IMR-90 (cell line): ENCODE measurements around the gene SHISAL1. TPM values are rescaled to one million over a fixed set of nuclear protein-coding genes. Genes with fewer than 3 reads are reported as not detected.
A peak's percentile ranks its signal among the peaks of the same experiment; 100 is the strongest.

Source experiments
- ATAC-seq: fragments of 200-7000 bp; cut with Tn5 transposase; 2 replicates; pipeline ENCODE4 v1.9.1; 2020; ENCODE audit warnings: low read depth, mild to moderate bottlenecking, moderate library complexity
- BruUV-seq: library from RNA; stranded (reverse); fragments of 400-500 nt; replicated peaks from 2 replicates; lab custom pipeline; 2021; lab: Mats Ljungman, UMichigan
- CTCF ChIA-PET: fragments of 300-600 bp; formaldehyde crosslinking; extraction: SDS; loops from one replicate; lab custom pipeline; 2021; ENCODE audit warnings: antibody characterized with exemption; lab: Yijun Ruan, JAX
- POLR2A ChIA-PET: fragments of 300-600 bp; sonication (Branson Sonifier 250); formaldehyde crosslinking; loops from one replicate; lab custom pipeline; 2022; ENCODE audit warnings: antibody characterized with exemption; ENCODE audit not compliant: unreplicated experiment; lab: Charles Lee
- DNase-seq: peaks from one replicate; pipeline ENCODE4 v3.0.0; 2013
- H2AFZ ChIP-seq: replicated peaks from 2 replicates; pipeline ENCODE3; 2013; ENCODE audit warnings: low read length, mild to moderate bottlenecking; ENCODE audit not compliant: poor library complexity
- H2AK5ac ChIP-seq: 2 replicates; pipeline ENCODE4 v1.6.1; 2013; ENCODE audit warnings: low read depth, low read length, inconsistent platforms
- H2AK9ac ChIP-seq: replicated peaks from 2 replicates; pipeline ENCODE3; 2013; ENCODE audit warnings: mild to moderate bottlenecking, low read depth, low read length, moderate library complexity; ENCODE audit not compliant: poor library complexity
- H2BK120ac ChIP-seq: 2 replicates; pipeline ENCODE4 v1.6.1; 2013; ENCODE audit warnings: low read depth, low read length, inconsistent platforms
- H2BK15ac ChIP-seq: 3 replicates; pipeline ENCODE4 v1.6.1; 2013; ENCODE audit warnings: low read depth, low read length, inconsistent platforms
- H2BK20ac ChIP-seq: 2 replicates; pipeline ENCODE4 v1.6.1; 2013; ENCODE audit warnings: low read depth, mild to moderate bottlenecking, inconsistent platforms, low read length, moderate library complexity
- H2BK5ac ChIP-seq: 2 replicates; pipeline ENCODE4 v1.6.1; 2013; ENCODE audit warnings: mild to moderate bottlenecking, low read depth, low read length, inconsistent platforms; ENCODE audit not compliant: poor library complexity, severe bottlenecking
- H3K14ac ChIP-seq: replicated peaks from 2 replicates; pipeline ENCODE4 v1.6.1; 2013; ENCODE audit warnings: low read depth, low read length, inconsistent platforms
- H3K18ac ChIP-seq: 2 replicates; pipeline ENCODE4 v1.6.1; 2013; ENCODE audit warnings: low read depth, low read length, control low read depth
- H3K23ac ChIP-seq: 2 replicates; pipeline ENCODE4 v1.6.1; 2013; ENCODE audit warnings: low read depth, low read length, inconsistent platforms
- H3K27ac ChIP-seq: 2 replicates; pipeline ENCODE4 v1.5.1; 2013; ENCODE audit warnings: mild to moderate bottlenecking, control low read depth, low read length; ENCODE audit not compliant: insufficient read depth
- H3K27me3 ChIP-seq: 2 replicates; pipeline ENCODE4 v1.6.1; 2013; ENCODE audit warnings: low read length; ENCODE audit not compliant: control insufficient read depth, insufficient read depth
- H3K36me3 ChIP-seq: 2 replicates; pipeline ENCODE4 v1.6.1; 2013; ENCODE audit warnings: low read length, mixed read lengths; ENCODE audit not compliant: control insufficient read depth, insufficient read depth
- H3K4ac ChIP-seq: 2 replicates; pipeline ENCODE4 v1.6.1; 2013; ENCODE audit warnings: low read depth, low read length, inconsistent platforms
- H3K4me1 ChIP-seq: 2 replicates; pipeline ENCODE4 v1.6.1; 2013; ENCODE audit warnings: low read length, mixed read lengths; ENCODE audit not compliant: control insufficient read depth, insufficient read depth
- H3K4me2 ChIP-seq: 2 replicates; pipeline ENCODE4 v1.6.1; 2013; ENCODE audit warnings: low read depth, mild to moderate bottlenecking, control low read depth, low read length, moderate library complexity
- H3K4me3 ChIP-seq: 2 replicates; pipeline ENCODE4 v1.5.1; 2013; ENCODE audit warnings: low read depth, mild to moderate bottlenecking, control low read depth, low read length, moderate library complexity; ENCODE audit not compliant: insufficient read depth
- H3K56ac ChIP-seq: 2 replicates; pipeline ENCODE4 v1.6.1; 2013; ENCODE audit warnings: low read length, inconsistent platforms; ENCODE audit not compliant: insufficient read depth; ENCODE audit errors: extremely low read depth
- H3K79me1 ChIP-seq, 2 experiments: 2 replicates each; pipeline ENCODE4 v1.6.1; 2013; ENCODE audit warnings: low read length in 2 of 2, inconsistent platforms in 1 of 2, low read depth in 1 of 2
- H3K9ac ChIP-seq: 2 replicates; pipeline ENCODE4 v1.6.1; 2013; ENCODE audit warnings: low read depth, low read length, control low read depth
- H3K9me1 ChIP-seq: 2 replicates; pipeline ENCODE4 v1.6.1; 2013; ENCODE audit warnings: low read length, inconsistent platforms; ENCODE audit not compliant: insufficient read depth
- H3K9me3 ChIP-seq: 2 replicates; pipeline ENCODE4 v1.6.1; 2013; ENCODE audit warnings: low read length; ENCODE audit not compliant: control insufficient read depth, insufficient read depth
- H4K20me1 ChIP-seq: 2 replicates; pipeline ENCODE4 v1.6.1; 2013; ENCODE audit warnings: low read length, inconsistent platforms; ENCODE audit not compliant: insufficient read depth
- H4K5ac ChIP-seq: 2 replicates; pipeline ENCODE4 v1.6.1; 2013; ENCODE audit warnings: mild to moderate bottlenecking, low read depth, low read length, control low read depth
- H4K8ac ChIP-seq, 2 experiments: 2 replicates each; pipeline ENCODE4 v1.6.1; 2013; ENCODE audit warnings: low read depth in 2 of 2, low read length in 2 of 2, control low read depth in 1 of 2, inconsistent platforms in 1 of 2
- H4K91ac ChIP-seq: 2 replicates; pipeline ENCODE4 v1.6.1; 2013; ENCODE audit warnings: low read depth, low read length, inconsistent platforms; ENCODE audit not compliant: insufficient read depth
- BHLHE40 ChIP-seq: fragments of 150-350 bp; IDR thresholded peaks from 2 replicates; pipeline ENCODE4 v1.6.1; 2016; ENCODE audit warnings: mild to moderate bottlenecking, low read depth, low read length
- CEBPB ChIP-seq: IDR thresholded peaks from 2 replicates; pipeline ENCODE4 v1.6.1; 2012; ENCODE audit warnings: low read depth, low read length, improper control_type of control experiment
- CHD1 ChIP-seq: IDR thresholded peaks from 2 replicates; pipeline ENCODE4 v1.6.1; 2012; ENCODE audit warnings: low read depth, low read length, improper control_type of control experiment
- FOS ChIP-seq: fragments of 150-350 bp; IDR thresholded peaks from 2 replicates; pipeline ENCODE4 v1.6.1; 2016; ENCODE audit warnings: low read depth, low read length
- MAFK ChIP-seq: IDR thresholded peaks from 2 replicates; pipeline ENCODE4 v1.6.1; 2012; ENCODE audit warnings: low read depth, low read length, improper control_type of control experiment
- MAZ ChIP-seq: IDR thresholded peaks from 2 replicates; pipeline ENCODE4 v1.6.1; 2012; ENCODE audit warnings: low read depth, mild to moderate bottlenecking, low read length, improper control_type of control experiment, moderate library complexity, borderline replicate concordance
- MXI1 ChIP-seq: IDR thresholded peaks from 2 replicates; pipeline ENCODE4 v1.6.1; 2012; ENCODE audit warnings: low read depth, mild to moderate bottlenecking, low read length, moderate library complexity, borderline replicate concordance
- NFE2L2 ChIP-seq: fragments of 150-350 bp; IDR thresholded peaks from 2 replicates; pipeline ENCODE4 v1.6.1; 2016; ENCODE audit warnings: low read depth, mild to moderate bottlenecking, low read length
- POLR2A ChIP-seq: IDR thresholded peaks from 2 replicates; pipeline ENCODE4 v1.6.1; 2012; ENCODE audit warnings: mild to moderate bottlenecking, low read depth, low read length
- RAD21 ChIP-seq: IDR thresholded peaks from 2 replicates; pipeline ENCODE4 v1.6.1; 2012; ENCODE audit warnings: low read length, improper control_type of control experiment
- RCOR1 ChIP-seq: IDR thresholded peaks from 2 replicates; pipeline ENCODE4 v1.6.1; 2012; ENCODE audit warnings: mild to moderate bottlenecking, low read length, improper control_type of control experiment; ENCODE audit not compliant: insufficient replicate concordance
- RFX5 ChIP-seq: IDR thresholded peaks from 2 replicates; pipeline ENCODE4 v1.8.0; 2012; ENCODE audit warnings: low read depth, mild to moderate bottlenecking, low read length, moderate library complexity
- SMC3 ChIP-seq: fragments of 150-350 bp; IDR thresholded peaks from 2 replicates; pipeline ENCODE4 v1.6.1; 2016; ENCODE audit warnings: low read depth, mild to moderate bottlenecking, antibody characterized with exemption, low read length, moderate library complexity
- WGBS, 2 experiments: methylation state at CpG; one replicate each; pipeline versions ENCODE4 v1.1.5 to v1.1.7; 2013; ENCODE audit warnings: missing lambda C conversion rate in 2 of 2; ENCODE audit not compliant: insufficient read length in 1 of 2; ENCODE audit errors: extremely low coverage in 2 of 2; 5-methylcytosine and 5-hydroxymethylcytosine counted together
- dilution Hi-C: fragments of 300-500 bp; cut with HindIII; formaldehyde crosslinking; loops from one replicate; pipeline ENCODE4 v1.14.3; 2018; ENCODE audit warnings: low sequenced_read_pairs; ENCODE audit not compliant: unreplicated experiment
- in situ Hi-C: fragments of 300-500 bp; cut with MboI; formaldehyde crosslinking; loops from 3 replicates; pipeline ENCODE4 v1.14.3; 2019; ENCODE audit warnings: low sequenced_read_pairs, inconsistent platforms, mixed read lengths
- intact Hi-C: fragments of 100-400 bp; cut with micrococcal nuclease; formaldehyde crosslinking; loops from 2 replicates; pipeline ENCODE4 v1.10.0; 2022
- polyA plus RNA-seq, 3 experiments: library from polyadenylated mRNA; depleted of rRNA; stranded (reverse); fragments of >200 nt; gene quantifications; 2 replicates each; pipeline ENCODE4 v1.2.3, GENCODE V29; 2012; ENCODE audit warnings: low replicate concordance in 1 of 3
- total RNA-seq: library from RNA; depleted of rRNA; stranded (reverse); fragments of >200 nt; gene quantifications from 2 replicates; pipeline ENCODE4 v1.2.3, GENCODE V29; 2012
- TF ChIP-seq, protein P1 (sequence below): fragments of 150-350 bp; IDR thresholded peaks from 2 replicates; pipeline ENCODE4 v1.6.1; 2016; ENCODE audit warnings: low read depth, mild to moderate bottlenecking, low read length, moderate library complexity, borderline replicate concordance
- TF ChIP-seq, protein P2 (sequence below): fragments of 150-350 bp; IDR thresholded peaks from 2 replicates; pipeline ENCODE4 v1.6.1; 2017; ENCODE audit warnings: mild to moderate bottlenecking, antibody characterized with exemption, low read length, low read depth
- TF ChIP-seq, protein P3 (sequence below): conservative IDR thresholded peaks from 2 replicates; pipeline ENCODE4 v1.5.1; 2012; ENCODE audit warnings: mild to moderate bottlenecking, low read depth, low read length, improper control_type of control experiment

SHISAL1 gene
- total and polyA plus RNA-seq, 2 of the 4 experiments (the other 2 are of a cell fraction) = 1.0 to 1.4 TPM

DNA sequence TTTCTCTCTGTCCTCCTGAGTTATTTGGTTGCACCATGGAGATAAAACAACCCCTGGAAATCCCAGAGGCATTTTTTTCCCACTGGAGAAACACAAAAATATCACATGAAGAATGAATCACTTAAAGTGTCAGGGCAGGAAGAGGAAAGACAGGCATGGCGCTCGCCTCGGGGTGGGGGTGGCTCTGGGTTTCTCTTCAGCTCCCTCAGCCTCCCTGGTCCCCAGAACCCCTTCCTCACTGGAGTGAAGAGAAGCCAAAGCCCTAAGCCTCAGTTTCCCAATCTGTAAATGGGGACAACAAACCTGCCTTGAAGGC is 938 bp downstream of the SHISAL1 start:
- Histone ChIP-seq H4K91ac (no peak overlapping the region), H2BK20ac (no peak overlapping the region), H2AFZ (no peak overlapping the region), H2BK15ac (no peak overlapping the region), H3K23ac (no peak overlapping the region), H3K79me1 (no peaks in the 10 kb centered on the region), H2AK5ac (no peak overlapping the region), H3K27me3 (no peaks in the 10 kb centered on the region), H3K56ac (no peak overlapping the region), H3K4me3 (no peak overlapping the region), H3K9me1 (peaks cover 21% of the 10 kb centered on the region; the same call in 1 of the 2 replicates), H3K4me1 (peaks cover 18% of the 10 kb centered on the region), H3K27ac (no peak overlapping the region), H3K4me2 (peak overlapping the region; percentile 43; the same call in 1 of the 2 replicates), H3K9me3 (no peaks in the 10 kb centered on the region), H4K5ac (peak overlapping the region; percentile 38; the same call in 1 of the 2 replicates), H3K14ac (0 out of 2 replicates have a peak overlapping the region, but pooled peaks have one; percentile 17), H2BK5ac (no peak overlapping the region), H3K9ac (no peak overlapping the region), H2AK9ac (peak overlapping the region; percentile 3), H2BK120ac (no peak overlapping the region; the same call in 1 of the 2 replicates), H3K18ac (0 out of 2 replicates have a peak overlapping the region, but pooled peaks have one; percentile 42), H3K36me3 (no peaks in the 10 kb centered on the region), H3K4ac (peak overlapping the region; percentile 51), H4K8ac (no peak overlapping the region; a peak in 1 of 4 replicates), H4K20me1 (no peaks in the 10 kb centered on the region)
- DNase-seq = peak; percentile 73
- ATAC-seq = no peak
- TF ChIP-seq, protein P1, sequence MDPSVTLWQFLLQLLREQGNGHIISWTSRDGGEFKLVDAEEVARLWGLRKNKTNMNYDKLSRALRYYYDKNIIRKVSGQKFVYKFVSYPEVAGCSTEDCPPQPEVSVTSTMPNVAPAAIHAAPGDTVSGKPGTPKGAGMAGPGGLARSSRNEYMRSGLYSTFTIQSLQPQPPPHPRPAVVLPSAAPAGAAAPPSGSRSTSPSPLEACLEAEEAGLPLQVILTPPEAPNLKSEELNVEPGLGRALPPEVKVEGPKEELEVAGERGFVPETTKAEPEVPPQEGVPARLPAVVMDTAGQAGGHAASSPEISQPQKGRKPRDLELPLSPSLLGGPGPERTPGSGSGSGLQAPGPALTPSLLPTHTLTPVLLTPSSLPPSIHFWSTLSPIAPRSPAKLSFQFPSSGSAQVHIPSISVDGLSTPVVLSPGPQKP = no peak
- TF ChIP-seq, protein P2, sequence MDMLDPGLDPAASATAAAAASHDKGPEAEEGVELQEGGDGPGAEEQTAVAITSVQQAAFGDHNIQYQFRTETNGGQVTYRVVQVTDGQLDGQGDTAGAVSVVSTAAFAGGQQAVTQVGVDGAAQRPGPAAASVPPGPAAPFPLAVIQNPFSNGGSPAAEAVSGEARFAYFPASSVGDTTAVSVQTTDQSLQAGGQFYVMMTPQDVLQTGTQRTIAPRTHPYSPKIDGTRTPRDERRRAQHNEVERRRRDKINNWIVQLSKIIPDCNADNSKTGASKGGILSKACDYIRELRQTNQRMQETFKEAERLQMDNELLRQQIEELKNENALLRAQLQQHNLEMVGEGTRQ = no peak
- TF ChIP-seq MXI1 = no peak
- TF ChIP-seq CEBPB = 0 out of 2 replicates have a peak, but pooled peaks have one; percentile 11
- 0 out of 2 replicates have a peak, but pooled peaks have one; percentile 6 for TF ChIP-seq SMC3
- no peak for TF ChIP-seq BHLHE40
- TF ChIP-seq CHD1 = no peak
- TF ChIP-seq MAZ = peak; percentile 27; the same call in 1 of the 2 replicates
- no peak for TF ChIP-seq MAFK
- TF ChIP-seq NFE2L2 = no peak
- TF ChIP-seq RAD21 = no peak; the same call in 1 of the 2 replicates
- no peak for TF ChIP-seq RFX5
- peak; percentile 34; the same call in 1 of the 2 replicates for TF ChIP-seq FOS
- TF ChIP-seq RCOR1 = no peak
- TF ChIP-seq POLR2A = no peak
- TF ChIP-seq, protein P3, sequence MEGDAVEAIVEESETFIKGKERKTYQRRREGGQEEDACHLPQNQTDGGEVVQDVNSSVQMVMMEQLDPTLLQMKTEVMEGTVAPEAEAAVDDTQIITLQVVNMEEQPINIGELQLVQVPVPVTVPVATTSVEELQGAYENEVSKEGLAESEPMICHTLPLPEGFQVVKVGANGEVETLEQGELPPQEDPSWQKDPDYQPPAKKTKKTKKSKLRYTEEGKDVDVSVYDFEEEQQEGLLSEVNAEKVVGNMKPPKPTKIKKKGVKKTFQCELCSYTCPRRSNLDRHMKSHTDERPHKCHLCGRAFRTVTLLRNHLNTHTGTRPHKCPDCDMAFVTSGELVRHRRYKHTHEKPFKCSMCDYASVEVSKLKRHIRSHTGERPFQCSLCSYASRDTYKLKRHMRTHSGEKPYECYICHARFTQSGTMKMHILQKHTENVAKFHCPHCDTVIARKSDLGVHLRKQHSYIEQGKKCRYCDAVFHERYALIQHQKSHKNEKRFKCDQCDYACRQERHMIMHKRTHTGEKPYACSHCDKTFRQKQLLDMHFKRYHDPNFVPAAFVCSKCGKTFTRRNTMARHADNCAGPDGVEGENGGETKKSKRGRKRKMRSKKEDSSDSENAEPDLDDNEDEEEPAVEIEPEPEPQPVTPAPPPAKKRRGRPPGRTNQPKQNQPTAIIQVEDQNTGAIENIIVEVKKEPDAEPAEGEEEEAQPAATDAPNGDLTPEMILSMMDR = no peak
- ChIA-PET CTCF (no interaction called here), POLR2A (no interaction called here)
- no CpG with 5 or more reads among the region's 3 CpGs for WGBS, 2 experiments
- dilution Hi-C loops (no loop called here), intact Hi-C loops (no loop called here), in situ Hi-C loops (loop anchor here (10.0 kb wide), 1 partner anchor 313 kb away; no protein-coding TSS in a partner anchor)
- no TSS peak for BruUV-seq
